HG02938 (cell line): Measurements from ENCODE around the gene GTF2IRD1.

Experiments
- ATAC-seq: cut with Tn5 transposase; IDR thresholded peaks from one replicate; pipeline ENCODE4 v1.9.1; 2021; ENCODE audit warnings: mild to moderate bottlenecking, moderate library complexity; ENCODE audit not compliant: unreplicated experiment

Gene GTF2IRD1

GRCh38 chr7:74464931-74465886, 11.5 kb downstream of the GTF2IRD1 start:
- no peak for ATAC-seq

- no peak for ATAC-seq
Measured at GRCh38 chr7:74466196-74466813, 12.6 kb downstream of the GTF2IRD1 start.

- ATAC-seq = no peak
Measured at GRCh38 chr7:74467876-74468275, 14.2 kb downstream of the GTF2IRD1 start.

GRCh38 chr7:74470504-74470903, 16.8 kb downstream of the GTF2IRD1 start:
- no peak for ATAC-seq

GRCh38 chr7:74473116-74473515, 19.4 kb downstream of the GTF2IRD1 start:
- no peak for ATAC-seq

GRCh38 chr7:74474271-74474865, 20.7 kb downstream of the GTF2IRD1 start:
- no peak for ATAC-seq

- ATAC-seq = no peak
Measured at GRCh38 chr7:74475243-74475986, 21.7 kb downstream of the GTF2IRD1 start.

- ATAC-seq = no peak
Measured at GRCh38 chr7:74475987-74476350, 22.3 kb downstream of the GTF2IRD1 start.

- ATAC-seq = no peak
Measured at GRCh38 chr7:74476626-74477025, 22.9 kb downstream of the GTF2IRD1 start.

- no peak for ATAC-seq
Measured at GRCh38 chr7:74478671-74479065, 25.0 kb downstream of the GTF2IRD1 start.

GRCh38 chr7:74479066-74479781, 25.5 kb downstream of the GTF2IRD1 start:
- no peak for ATAC-seq

GRCh38 chr7:74479961-74480829, 26.5 kb downstream of the GTF2IRD1 start:
- no peak for ATAC-seq

- no peak for ATAC-seq
Measured at GRCh38 chr7:74480861-74481417, 27.2 kb downstream of the GTF2IRD1 start.

- ATAC-seq = no peak
Measured at GRCh38 chr7:74481458-74482196, 27.9 kb downstream of the GTF2IRD1 start.

GRCh38 chr7:74482197-74482467, 28.4 kb downstream of the GTF2IRD1 start:
- ATAC-seq = no peak

GRCh38 chr7:74482629-74483401, 29.1 kb downstream of the GTF2IRD1 start:
- no peak for ATAC-seq

- ATAC-seq = no peak
Measured at GRCh38 chr7:74483402-74484336, 30.0 kb downstream of the GTF2IRD1 start.
